ENCODE measurements around the gene GLIPR1L1.

The GLIPR1L1 gene

GRCh38 chr12:75350413-75350812 lies 15.9 kb downstream of the GLIPR1L1 start:
- no peak for DNase-seq (ENCODE audit: low read depth)

- DNase-seq (ENCODE audit: low read depth), result no peak
These were observed 19.5 kb downstream of the GLIPR1L1 start for GRCh38 chr12:75354011-75354410.

- DNase-seq (ENCODE audit: low read depth), result no peak
These were observed 26.4 kb downstream of the GLIPR1L1 start for GRCh38 chr12:75360920-75361319.

DNA sequence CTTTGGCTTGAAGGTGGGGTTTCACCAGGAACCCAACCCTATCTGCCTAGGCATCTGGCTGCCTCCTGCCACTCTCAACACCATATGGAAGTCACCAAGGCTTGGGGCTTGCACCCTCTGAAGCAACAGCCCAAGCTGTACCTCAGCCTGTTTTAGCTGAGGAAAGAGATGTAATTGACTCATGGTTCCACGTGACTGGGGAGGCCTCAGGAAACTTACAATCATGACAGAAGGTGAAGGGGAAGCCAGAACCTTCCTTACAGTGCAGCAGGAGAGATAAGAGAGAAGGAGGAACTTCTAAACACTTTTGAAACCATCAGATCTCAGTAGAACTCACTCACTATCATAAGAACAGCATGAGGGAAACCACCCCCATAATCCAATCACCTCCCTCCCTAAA lies 26.9 kb downstream of the GLIPR1L1 start:
- no peak for DNase-seq (ENCODE audit: low read depth)

- DNase-seq (ENCODE audit: low read depth), result no peak
These were observed 30.4 kb downstream of the GLIPR1L1 start for GRCh38 chr12:75364919-75365318.

GRCh38 chr12:75366629-75367028 lies 32.2 kb downstream of the GLIPR1L1 start:
- no peak for DNase-seq (ENCODE audit: low read depth)

GRCh38 chr12:75374971-75375370 lies 40.5 kb downstream of the GLIPR1L1 start:
- no peak for DNase-seq (ENCODE audit: low read depth)

GRCh38 chr12:75378354-75378753 lies 43.9 kb downstream of the GLIPR1L1 start:
- DNase-seq (ENCODE audit: low read depth), result no peak

GRCh38 chr12:75389061-75389460 lies 54.6 kb downstream of the GLIPR1L1 start:
- DNase-seq (ENCODE audit: low read depth), result no peak

- DNase-seq (ENCODE audit: low read depth), result no peak
These were observed 55.2 kb downstream of the GLIPR1L1 start for GRCh38 chr12:75389706-75390105.

DNA sequence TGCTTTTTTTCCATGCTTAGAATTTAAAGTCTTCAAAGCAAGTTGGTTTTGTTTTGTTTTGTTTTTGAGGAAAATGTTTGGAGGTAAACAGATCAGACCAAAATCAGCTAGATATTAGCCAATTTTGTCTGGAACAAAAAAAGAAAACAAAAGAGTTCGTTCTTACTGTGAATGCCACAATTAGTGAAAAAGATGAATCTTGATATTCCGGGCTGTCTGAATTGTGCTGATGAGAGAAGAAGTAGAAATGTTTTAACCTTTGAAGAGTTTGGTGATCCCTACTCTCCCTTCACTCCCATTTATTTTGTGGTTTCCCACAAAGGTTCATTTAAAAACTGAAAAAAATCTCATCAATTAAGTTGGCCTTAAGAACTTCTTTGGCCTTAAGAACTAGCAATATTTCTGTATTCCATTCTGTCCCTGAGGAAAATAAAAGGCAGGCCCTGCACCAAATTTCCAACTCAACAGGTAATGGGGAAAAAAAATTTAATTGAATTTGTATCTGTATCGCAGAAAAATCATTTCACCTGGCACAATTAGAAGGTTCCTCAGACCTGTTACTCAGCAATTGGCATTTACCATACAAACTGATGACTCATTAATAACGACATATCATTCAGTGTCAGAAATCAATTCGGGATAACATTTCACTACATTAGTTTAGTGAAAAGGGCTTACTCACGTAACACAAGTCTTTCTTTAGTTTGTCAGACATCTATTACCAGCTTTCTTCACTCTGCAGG lies 55.9 kb downstream of the GLIPR1L1 start:
- DNase-seq (ENCODE audit: low read depth), result no peak

DNA sequence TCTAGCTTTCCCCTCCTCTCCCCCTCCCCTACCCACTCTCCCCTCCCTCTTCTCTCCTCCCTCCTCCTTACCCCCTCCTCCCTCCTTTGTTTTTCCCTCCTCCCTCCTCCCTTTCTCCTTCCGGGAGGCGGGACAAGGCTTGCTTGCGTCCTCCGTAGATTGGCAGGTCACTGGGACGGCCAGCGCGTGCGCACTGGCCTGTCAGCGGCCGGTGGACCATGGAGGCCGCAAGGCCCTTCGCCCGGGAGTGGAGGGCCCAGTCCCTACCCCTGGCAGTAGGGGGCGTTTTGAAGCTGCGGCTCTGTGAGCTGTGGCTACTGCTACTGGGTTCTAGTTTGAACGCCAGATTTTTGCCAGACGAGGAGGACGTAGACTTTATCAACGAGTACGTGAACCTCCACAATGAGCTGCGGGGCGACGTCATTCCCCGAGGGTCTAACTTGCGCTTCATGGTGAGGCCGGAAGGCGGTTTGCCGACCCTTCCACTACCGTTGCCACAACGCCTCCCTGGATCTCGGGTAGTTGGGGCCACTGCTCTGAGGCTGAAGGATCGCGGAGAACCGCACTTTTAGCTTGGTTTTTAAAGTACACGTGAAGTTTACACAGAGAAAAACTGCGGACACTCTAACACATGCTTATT lies 56.5 kb downstream of the GLIPR1L1 start, which contains the start of gene GLIPR1L2:
Gene GLIPR1L2 (plus strand): TSS at position 191 of the 640 bp plus-strand sequence. CDS start 28 bp downstream, at position 219.
- DNase-seq (ENCODE audit: low read depth), result peak; percentile 86

DNA sequence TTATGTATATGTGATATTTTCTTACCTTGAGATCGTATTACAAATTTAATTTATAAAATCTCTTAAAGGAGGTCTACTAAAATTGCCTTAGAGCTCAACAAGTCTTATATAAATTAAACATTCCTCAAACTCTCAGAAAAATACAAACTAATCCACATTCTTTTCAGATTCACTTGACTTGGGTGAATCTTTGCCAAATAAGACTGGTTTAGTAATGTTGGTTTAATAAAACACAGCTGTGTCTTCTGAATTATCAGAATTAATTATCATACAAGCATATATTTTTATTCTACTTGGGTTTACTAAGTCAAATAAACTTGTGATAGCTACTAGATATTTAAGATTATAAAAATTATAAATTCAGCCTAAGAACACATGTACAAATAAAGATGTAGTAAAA lies 69.8 kb downstream of the GLIPR1L1 start:
- DNase-seq (ENCODE audit: low read depth), result no peak

DNA sequence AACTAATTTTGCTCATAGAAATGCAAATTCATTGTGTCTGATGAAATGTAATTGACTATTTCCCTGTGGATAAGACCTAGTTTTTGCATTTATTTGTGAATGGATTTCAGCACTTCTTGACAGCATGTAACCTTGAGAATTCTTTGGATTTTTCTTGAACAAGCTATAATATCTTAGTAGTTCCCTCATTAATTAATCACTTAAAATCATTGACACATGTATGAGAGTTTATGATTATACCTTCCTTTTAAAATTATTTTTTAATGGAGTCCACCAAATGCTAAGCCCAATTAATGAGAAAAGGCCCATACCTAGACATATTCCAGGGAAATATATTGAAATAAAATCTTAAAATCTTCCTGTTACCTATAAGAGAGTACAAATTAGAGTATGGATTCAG lies 73.2 kb downstream of the GLIPR1L1 start:
- no peak for DNase-seq (ENCODE audit: low read depth)

- DNase-seq (ENCODE audit: low read depth), result no peak
These were observed 75.4 kb downstream of the GLIPR1L1 start for GRCh38 chr12:75409830-75410229.

GRCh38 chr12:75414671-75415070 lies 80.2 kb downstream of the GLIPR1L1 start:
- no peak for DNase-seq (ENCODE audit: low read depth)

GRCh38 chr12:75419841-75420240 lies 85.4 kb downstream of the GLIPR1L1 start:
- no peak for DNase-seq (ENCODE audit: low read depth)

Measured in activated T-cell treated with anti-CD3 and anti-CD28 coated beads for 24 hours (primary cell).